Uterus (tissue), 4 donors: ENCODE measurements around the gene CDK5R2. TPM values are rescaled to one million over a fixed set of nuclear protein-coding genes. Genes with fewer than 3 reads are reported as not detected.

Experiments used
- DNase-seq, 2 donors: peaks; one replicate each; pipeline ENCODE4 v3.0.0-alpha.2; 2019 to 2020
- H3K27ac ChIP-seq, 2 donors: fragments of 200-600 bp; sonication (generic); 1 replicate in 1 of 2; 2 replicates in 1 of 2; pipeline ENCODE4 v1.5.1; 2016 to 2018
- H3K27me3 ChIP-seq, 2 donors: fragments of 200-600 bp; sonication (generic); one replicate each; pipeline ENCODE4 v1.5.1; 2018 to 2019; ENCODE audit warnings: control low read depth in 1 of 2
- H3K36me3 ChIP-seq, 2 donors: fragments of 200-600 bp; sonication (generic); one replicate each; pipeline ENCODE4 v1.5.1; 2019; ENCODE audit warnings: control low read depth in 1 of 2
- H3K4me1 ChIP-seq, 2 donors: fragments of 200-600 bp; sonication (generic); one replicate each; pipeline ENCODE4 v1.5.1; 2018 to 2019; ENCODE audit warnings: control low read depth in 1 of 2
- H3K4me3 ChIP-seq, 2 donors: fragments of 200-600 bp; sonication (generic); 1 replicate in 1 of 2; 2 replicates in 1 of 2; pipeline ENCODE4 v1.5.1; 2018 to 2019; ENCODE audit warnings: mild to moderate bottlenecking in 1 of 2
- H3K9me3 ChIP-seq, 2 donors: fragments of 200-600 bp; sonication (generic); one replicate each; pipeline ENCODE4 v1.5.1; 2019; ENCODE audit warnings: control low read depth in 1 of 2
- CTCF ChIP-seq, 4 experiments: fragments of 200-600 bp in 2 of 4; fragments of 450-650 bp in 2 of 4; sonication (generic) in 2 of 4; IDR thresholded peaks; one replicate each; pipeline ENCODE4 v1.5.1; 2016 to 2019; ENCODE audit warnings: antibody characterized with exemption in 4 of 4, mild to moderate bottlenecking in 2 of 4, moderate library complexity in 1 of 4
- POLR2A ChIP-seq, 2 donors: fragments of 450-650 bp; IDR thresholded peaks; one replicate each; pipeline ENCODE4 v1.6.1; 2016; ENCODE audit warnings: antibody characterized with exemption in 2 of 2, mild to moderate bottlenecking in 1 of 2, moderate library complexity in 1 of 2
- intact Hi-C: fragments of 100-400 bp; cut with DNase I; formaldehyde crosslinking; loops from one replicate; pipeline ENCODE4 v1.15.1; 2023; ENCODE audit warnings: low total_unique reads
- total RNA-seq, 4 donors: library from RNA; depleted of rRNA in 3 of 4; stranded (reverse); fragments of >200 nt in 3 of 4; gene quantifications; one replicate each; pipeline versions ENCODE4 v1.1.0 to v1.2.4, GENCODE V29; 2014 to 2023
- donor health status: DM: yes; HTN: yes; CAD: no.

The CDK5R2 gene
- total RNA-seq, 4 donors from 2014 or later: not detected

DNA sequence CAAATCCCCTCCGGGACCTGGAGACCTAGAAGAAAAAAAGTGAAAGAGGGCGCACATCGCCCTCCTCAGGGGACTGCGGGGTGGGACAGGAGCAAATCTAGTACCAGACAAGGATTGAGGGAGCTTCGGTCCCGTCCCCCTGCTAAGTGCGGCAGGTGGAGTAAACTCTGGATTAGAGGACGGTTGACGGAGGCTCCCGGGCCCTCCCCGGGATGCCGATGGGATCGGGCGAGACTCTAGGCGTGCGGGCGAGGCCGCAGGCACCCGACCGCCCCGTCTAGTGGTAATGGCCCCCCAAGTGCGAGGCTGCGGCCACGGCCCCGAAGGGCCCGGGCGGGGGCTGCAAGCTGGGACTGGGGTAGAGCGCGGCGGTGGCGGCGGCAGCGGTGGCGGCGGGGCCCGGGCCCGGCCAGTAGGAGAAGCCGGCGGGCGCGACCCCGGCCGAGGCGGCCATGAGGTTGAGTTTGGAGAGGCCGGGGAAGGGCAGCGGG is 22.0 kb downstream of the CDK5R2 start:
- peaks cover 0 to 29% of the 10 kb centered on the region in 2 donors for H3K4me1 ChIP-seq
- H3K9me3 ChIP-seq: no peaks in the 10 kb centered on the region
- no peaks in the 10 kb centered on the region for H3K36me3 ChIP-seq
- no peak overlapping the region for H3K27ac ChIP-seq
- TF ChIP-seq CTCF (IDR thresholded peaks at IDR 0.05) (no peak), POLR2A (IDR thresholded peaks at IDR 0.05) (no peak)
- intact Hi-C loops: no loop called here
- no peak for DNase-seq
- H3K4me3 ChIP-seq: peak overlapping the region in 1 of 2 donors; percentile 22
- peaks cover 21 to 63% of the 10 kb centered on the region in 2 donors for H3K27me3 ChIP-seq

DNA sequence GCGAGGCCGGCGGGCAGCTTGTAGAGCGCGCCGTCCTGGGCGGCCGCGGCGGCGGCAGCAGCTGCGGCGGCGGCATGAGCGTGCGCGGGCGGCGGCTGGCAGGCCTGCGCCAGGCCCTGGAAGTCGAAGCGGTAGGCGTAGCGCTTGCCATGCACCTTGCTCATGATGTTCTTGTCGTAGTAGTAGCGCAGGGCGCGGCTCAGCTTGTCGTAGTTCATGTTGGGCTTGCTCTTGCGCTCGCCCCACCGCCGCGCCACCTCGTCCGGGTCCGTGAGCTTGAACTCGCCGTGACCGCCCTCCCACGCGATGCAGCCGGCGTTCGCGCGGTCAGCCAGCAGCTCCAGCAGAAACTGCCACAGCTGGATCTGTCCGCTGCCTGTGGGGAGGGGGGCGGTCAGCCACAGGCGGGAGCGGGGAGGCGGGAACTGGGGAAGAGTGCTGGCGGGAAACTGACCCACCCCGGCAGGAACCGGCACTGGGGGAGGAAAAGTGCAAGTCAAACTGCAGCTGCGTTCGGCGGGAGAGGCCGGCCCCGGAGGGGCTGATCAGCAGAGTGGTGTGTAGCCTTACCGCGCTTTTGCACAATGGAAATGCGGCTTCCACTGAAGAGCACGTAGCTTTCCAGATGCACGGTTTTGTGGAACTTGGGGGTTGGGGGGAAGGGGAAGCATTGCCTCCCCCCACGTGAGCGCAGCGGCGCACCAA is 22.6 kb downstream of the CDK5R2 start:
- peak in 1 of 2 donors; percentile 43 for DNase-seq
- no peak for TF ChIP-seq POLR2A (IDR thresholded peaks at IDR 0.05)
- no peak for TF ChIP-seq CTCF (IDR thresholded peaks at IDR 0.05)
- no peaks in the 10 kb centered on the region for H3K9me3 ChIP-seq
- peaks cover 0 to 29% of the 10 kb centered on the region in 2 donors for H3K4me1 ChIP-seq
- intact Hi-C loops: no loop called here
- H3K4me3 ChIP-seq: peak overlapping the region in 1 of 2 donors; percentile 22
- peaks cover 21 to 69% of the 10 kb centered on the region in 2 donors for H3K27me3 ChIP-seq
- H3K27ac ChIP-seq: no peak overlapping the region
- no peaks in the 10 kb centered on the region for H3K36me3 ChIP-seq

DNA sequence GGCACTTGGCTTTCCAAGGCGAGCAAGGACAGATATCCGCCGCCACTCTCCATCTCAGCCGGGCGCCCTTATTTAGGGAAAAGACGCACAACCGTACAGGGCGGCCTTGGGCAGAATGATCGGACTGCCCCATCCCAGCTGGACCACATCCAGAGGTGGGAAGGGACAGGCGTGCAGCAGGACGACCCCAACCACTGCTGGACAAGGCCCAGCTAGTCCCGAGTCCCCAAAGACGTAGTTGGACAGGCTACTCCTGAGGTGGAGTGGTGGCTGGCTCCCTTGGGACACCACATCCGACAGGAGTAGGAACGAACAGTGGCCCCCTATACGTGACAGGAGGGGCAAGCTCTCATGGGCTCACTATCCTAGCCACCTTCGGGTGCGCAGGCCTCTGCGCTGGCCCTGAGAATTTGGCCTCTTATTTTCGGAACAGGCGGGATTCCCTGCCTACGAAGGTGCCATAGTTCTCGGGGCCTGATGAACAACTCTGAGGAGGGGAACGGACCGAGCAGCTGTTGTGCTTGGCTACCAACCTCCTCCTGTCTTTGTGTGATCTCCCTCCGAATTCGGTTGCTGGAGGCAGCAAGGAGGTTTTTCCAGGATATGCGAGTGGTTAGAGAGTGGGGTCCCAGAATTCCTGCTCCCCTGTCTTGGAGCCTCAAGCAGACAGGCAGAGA is 23.3 kb downstream of the CDK5R2 start:
- H3K36me3 ChIP-seq: no peaks in the 10 kb centered on the region
- DNase-seq: no peak
- intact Hi-C loops: no loop called here
- H3K27ac ChIP-seq: no peak overlapping the region
- no peak overlapping the region for H3K4me3 ChIP-seq
- no peaks in the 10 kb centered on the region for H3K9me3 ChIP-seq
- peaks cover 0 to 29% of the 10 kb centered on the region in 2 donors for H3K4me1 ChIP-seq
- TF ChIP-seq CTCF (IDR thresholded peaks at IDR 0.05) (no peak), POLR2A (IDR thresholded peaks at IDR 0.05) (no peak)
- H3K27me3 ChIP-seq: peaks cover 21 to 76% of the 10 kb centered on the region in 2 donors

DNA sequence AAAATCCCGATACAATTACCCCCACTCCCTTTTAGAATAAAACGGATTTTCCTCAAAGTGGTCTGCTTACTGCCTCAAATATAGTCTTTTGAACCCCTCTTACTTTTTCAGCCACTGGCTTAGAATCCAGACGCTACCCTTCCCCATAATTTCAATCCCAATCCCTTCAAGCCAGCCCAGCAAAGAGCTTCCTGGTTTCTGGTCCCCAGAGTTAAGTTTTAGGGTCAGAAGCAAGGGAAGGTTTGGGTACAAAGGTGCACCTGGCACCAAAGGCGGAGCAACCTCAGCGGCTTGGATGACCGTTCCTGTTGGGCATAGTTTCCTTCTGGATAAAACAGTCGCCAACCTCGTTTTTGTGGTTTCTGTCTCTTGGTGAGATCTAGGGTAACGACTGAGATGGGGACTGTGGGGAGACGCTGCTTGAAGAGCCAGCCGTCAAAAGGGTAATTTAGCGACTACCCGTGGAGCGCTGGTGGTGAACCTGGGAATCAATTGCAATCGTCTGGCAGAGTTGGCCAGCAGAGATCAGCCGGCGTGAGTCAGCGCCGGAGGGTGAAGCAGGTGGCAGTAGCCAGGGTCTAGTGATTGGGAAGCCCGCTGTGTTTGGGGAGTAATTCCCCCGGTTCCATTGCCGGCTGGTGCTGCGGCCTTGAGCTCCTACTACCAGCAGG is 23.9 kb downstream of the CDK5R2 start:
- peaks cover 0 to 29% of the 10 kb centered on the region in 2 donors for H3K4me1 ChIP-seq
- DNase-seq: no peak
- H3K4me3 ChIP-seq: no peak overlapping the region
- H3K9me3 ChIP-seq: no peaks in the 10 kb centered on the region
- no peaks in the 10 kb centered on the region for H3K36me3 ChIP-seq
- TF ChIP-seq CTCF (IDR thresholded peaks at IDR 0.05) (no peak), POLR2A (IDR thresholded peaks at IDR 0.05) (no peak)
- intact Hi-C loops: no loop called here
- H3K27ac ChIP-seq: no peak overlapping the region
- peaks cover 21 to 76% of the 10 kb centered on the region in 2 donors for H3K27me3 ChIP-seq

- H3K9me3 ChIP-seq: no peaks in the 10 kb centered on the region
- H3K36me3 ChIP-seq: no peaks in the 10 kb centered on the region
- no peak for TF ChIP-seq POLR2A (IDR thresholded peaks at IDR 0.05)
- TF ChIP-seq CTCF (IDR thresholded peaks at IDR 0.05): no peak
- intact Hi-C loops: no loop called here
- H3K27ac ChIP-seq: no peak overlapping the region
- no peak for DNase-seq
- H3K4me1 ChIP-seq: peaks cover 0 to 29% of the 10 kb centered on the region in 2 donors
- H3K4me3 ChIP-seq: no peak overlapping the region
- H3K27me3 ChIP-seq: peaks cover 21 to 74% of the 10 kb centered on the region in 2 donors
Observed at GRCh38 chr2:218983934-218984238, 24.4 kb downstream of the CDK5R2 start.
